ENCODE data around the gene RTCA.
"Not testable (repeated sequence)": the region's sequence is repeated elsewhere in the genome, so short reads cannot be mapped to it uniquely, and the experiment has no call there.

RTCA gene

DNA sequence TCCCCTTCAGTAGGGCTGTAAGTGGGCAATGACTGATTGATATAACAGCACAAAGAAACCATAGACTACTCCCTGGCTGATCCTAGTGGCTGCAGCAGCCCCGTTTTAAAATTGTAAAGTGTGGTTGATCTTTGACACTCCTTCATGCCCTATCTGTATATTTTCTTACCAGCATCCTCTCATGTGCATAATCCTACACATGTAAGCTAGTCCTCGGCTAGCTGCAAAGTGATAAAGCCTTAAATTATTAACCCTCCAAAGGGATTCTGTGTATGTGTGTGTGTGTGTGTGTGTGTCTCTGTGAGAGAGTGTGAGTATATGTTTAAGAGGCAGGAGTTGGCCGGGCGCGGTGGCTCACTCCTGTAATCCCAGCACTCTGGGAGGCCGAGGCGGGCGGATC, 55.5 kb downstream of the RTCA start:
- no peak overlapping the region for H3K4me3 ChIP-seq (ENCODE audit: low read depth, low read length)
- TF ChIP-seq, protein P1, sequence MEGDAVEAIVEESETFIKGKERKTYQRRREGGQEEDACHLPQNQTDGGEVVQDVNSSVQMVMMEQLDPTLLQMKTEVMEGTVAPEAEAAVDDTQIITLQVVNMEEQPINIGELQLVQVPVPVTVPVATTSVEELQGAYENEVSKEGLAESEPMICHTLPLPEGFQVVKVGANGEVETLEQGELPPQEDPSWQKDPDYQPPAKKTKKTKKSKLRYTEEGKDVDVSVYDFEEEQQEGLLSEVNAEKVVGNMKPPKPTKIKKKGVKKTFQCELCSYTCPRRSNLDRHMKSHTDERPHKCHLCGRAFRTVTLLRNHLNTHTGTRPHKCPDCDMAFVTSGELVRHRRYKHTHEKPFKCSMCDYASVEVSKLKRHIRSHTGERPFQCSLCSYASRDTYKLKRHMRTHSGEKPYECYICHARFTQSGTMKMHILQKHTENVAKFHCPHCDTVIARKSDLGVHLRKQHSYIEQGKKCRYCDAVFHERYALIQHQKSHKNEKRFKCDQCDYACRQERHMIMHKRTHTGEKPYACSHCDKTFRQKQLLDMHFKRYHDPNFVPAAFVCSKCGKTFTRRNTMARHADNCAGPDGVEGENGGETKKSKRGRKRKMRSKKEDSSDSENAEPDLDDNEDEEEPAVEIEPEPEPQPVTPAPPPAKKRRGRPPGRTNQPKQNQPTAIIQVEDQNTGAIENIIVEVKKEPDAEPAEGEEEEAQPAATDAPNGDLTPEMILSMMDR (IDR thresholded peaks at IDR 0.05; ENCODE audit: low read depth, low read length, missing control alignments) = no peak

DNA sequence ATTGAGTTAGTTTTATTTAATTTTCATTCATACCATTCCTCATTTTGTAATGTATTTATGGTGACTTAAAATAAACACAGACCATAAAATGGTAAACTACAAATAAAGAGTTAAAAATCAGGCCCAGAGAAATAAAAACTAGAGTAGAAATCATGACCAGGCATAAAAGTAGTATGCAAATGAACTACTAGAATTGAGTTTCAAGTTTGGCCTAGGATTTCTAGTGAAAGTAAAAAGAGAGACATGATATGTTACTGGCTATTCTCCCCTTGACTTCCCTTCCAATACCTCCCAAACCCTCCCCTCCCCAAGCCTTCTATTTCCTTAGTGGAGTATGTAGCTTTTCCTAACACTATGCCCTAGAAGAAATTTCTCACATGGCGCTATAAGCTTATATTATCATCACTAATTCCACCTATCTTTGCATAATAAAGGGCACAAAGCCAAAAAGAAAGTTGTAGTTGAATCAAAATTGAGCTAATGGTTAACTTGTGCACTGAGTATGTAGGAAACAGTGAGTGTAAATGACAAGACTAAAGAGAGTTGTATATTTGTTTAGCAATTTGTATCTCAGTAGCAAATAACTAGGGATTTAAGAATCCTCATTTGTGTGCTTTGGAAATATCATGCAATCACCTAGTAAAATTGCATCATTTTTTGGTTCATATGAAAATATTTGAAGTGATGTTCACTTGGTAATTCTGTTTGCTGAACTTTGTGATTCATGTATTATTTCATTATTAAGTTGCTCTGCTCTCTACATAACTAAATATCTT, 56.6 kb downstream of the RTCA start:
- no peak for DNase-seq (ENCODE audit: low read depth)
- TF ChIP-seq, protein P1 (IDR thresholded peaks at IDR 0.05; ENCODE audit: low read depth, low read length, missing control alignments) = no peak

More for the DNA sequence above, 55.5 kb downstream of the RTCA start:
- no peak for DNase-seq (ENCODE audit: low read depth)

DNA sequence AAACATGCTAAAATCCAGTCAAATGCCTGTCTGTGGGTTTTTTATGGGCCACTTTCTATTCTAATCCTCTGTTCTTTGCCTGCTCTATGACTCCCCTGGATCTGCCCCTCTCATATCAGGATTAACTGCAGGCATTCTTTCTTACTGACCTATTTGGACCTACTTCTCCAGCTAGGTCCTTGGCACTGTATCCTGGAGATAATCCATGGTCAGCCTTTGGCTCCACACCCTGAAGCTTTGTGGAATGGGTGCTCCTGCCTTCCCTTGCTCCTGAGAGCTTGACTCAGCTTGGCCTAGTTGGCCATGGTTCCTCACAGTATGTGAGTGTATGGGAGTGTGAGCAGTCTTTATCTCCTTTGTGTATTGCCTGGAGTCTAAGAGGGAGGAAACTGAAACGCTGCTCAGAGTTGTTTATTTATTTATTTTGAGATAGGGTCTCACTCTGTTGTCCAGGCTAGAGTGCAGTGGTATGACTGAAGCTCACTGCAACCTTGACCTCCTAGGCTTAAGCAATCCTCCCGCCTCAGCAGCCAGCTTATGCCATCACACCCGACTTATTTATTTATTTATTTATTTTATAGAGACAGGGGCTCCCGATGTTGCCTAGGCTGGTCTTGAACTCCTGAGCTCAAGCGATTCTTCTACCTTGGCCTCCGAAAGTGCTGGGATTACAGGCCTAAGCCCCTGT, 57.5 kb downstream of the RTCA start:
- TF ChIP-seq, protein P1 (IDR thresholded peaks at IDR 0.05; ENCODE audit: low read depth, low read length, missing control alignments) = no peak
- DNase-seq (ENCODE audit: low read depth) = no peak
- H3K4me3 ChIP-seq (ENCODE audit: low read depth, low read length) = no peak overlapping the region

More for the DNA sequence above, 56.6 kb downstream of the RTCA start:
- no peak overlapping the region for H3K4me3 ChIP-seq (ENCODE audit: low read depth, low read length)

DNA sequence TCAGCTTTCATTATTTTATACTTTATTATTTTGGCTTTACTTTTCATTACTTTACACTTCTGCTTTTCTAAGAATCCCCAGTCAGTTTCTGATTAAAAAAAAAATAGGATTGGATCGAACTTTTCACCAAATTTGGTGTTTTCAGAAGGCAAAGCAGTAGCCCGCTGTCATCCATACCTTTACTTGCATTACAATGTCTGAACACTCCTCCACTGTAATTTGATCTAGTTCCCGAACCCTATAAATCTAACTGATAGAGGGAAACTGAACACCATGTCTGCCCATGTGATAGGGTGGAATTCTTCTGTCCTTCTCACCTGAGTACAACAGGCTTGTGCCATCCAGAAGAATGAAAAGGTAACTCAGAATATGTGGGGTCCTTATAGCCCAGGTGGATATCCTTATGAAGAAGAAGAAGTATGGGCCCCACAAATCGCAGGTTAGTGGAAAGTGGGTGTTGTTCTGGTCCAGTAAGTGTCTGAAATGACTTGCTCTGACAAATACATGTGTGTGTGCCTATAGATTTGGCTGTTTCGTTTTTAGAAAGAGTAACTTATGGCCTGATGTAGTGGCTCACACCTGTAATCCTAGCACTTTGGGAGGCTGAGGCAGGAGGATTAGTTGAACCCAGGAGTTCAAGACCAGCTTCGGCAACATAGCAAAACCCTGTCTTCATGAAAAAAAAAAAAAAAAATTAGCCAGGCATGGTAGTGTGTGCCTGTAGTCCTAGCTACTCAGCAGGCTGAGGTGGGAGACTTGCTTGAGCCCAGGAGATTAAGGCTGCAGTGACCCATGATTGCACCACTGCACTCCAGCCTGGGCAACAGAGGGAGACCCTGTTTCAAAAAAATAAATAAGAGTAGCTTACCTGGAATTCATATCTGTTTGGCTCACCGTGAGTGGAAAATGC, 59.7 kb downstream of the RTCA start:
- TF ChIP-seq, protein P1 (IDR thresholded peaks at IDR 0.05; ENCODE audit: low read depth, low read length, missing control alignments) = no peak
- H3K4me3 ChIP-seq (ENCODE audit: low read depth, low read length) = no peak overlapping the region

DNA sequence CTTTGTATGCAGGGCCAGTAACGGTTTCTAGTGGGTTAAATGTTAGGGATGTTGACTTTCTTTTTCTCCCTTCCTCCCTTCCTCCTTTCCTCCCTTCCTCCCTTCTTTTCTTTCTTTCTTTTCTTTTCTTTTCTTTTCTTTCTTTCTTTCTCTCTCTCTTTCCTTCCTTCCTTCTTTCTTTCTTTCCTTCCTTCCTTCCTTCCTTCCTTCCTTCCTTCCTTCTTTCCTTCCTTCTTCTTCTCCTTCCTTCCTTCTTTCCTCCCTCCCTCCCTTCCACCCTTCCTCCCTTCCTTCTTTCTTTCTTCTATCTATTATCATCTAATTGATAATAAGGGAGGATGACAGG, 60.3 kb downstream of the RTCA start:
- H3K4me3 ChIP-seq (ENCODE audit: low read depth, low read length); DNase-seq (ENCODE audit: low read depth): not testable (repeated sequence)

More for the DNA sequence above, 59.7 kb downstream of the RTCA start:
- DNase-seq (ENCODE audit: low read depth) = no peak

DNA sequence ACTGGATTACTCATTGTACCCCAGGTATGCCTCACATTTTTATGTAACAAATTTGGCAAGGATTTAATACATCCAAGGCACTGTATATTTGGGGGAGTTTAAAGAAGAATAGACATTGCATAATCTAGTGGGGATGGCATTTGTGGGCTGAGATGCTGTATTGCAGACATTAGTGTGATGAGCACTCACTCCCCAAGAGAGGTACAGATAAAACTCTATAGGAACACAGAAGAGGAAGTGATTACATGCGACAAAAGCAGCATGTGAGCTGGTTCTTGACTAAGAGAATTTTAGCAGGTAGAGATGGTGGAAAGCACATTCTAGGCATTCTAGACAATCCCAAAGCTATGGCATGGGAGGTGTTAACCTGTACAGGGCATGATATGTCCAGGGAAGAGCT, 62.1 kb downstream of the RTCA start:
- TF ChIP-seq, protein P1 (IDR thresholded peaks at IDR 0.05; ENCODE audit: low read depth, low read length, missing control alignments) = no peak
- no peak for DNase-seq (ENCODE audit: low read depth)

DNA sequence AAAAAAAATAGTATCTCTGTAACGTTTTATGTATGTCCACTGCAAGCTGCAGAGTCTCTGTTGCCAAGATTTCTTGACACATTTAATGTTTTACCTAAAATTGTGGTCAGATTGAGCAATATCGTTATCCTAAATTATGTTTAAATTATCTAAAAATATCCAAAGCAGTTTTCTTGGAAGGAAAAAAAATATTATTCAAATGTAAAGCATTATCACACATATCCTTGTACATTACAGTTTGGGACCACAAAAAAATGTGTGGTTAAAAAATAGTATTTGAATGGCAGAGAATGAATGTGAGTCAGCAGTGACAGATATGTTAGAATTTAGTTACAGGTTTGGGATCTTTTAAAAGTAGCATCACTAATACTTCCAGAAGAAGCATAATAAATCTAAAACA, 65.1 kb downstream of the RTCA start:
- DNase-seq (ENCODE audit: low read depth); H3K4me3 ChIP-seq (ENCODE audit: low read depth, low read length): not testable (repeated sequence)

More for the DNA sequence above, 62.1 kb downstream of the RTCA start:
- no peak overlapping the region for H3K4me3 ChIP-seq (ENCODE audit: low read depth, low read length)
